Inferior parietal cortex (tissue), 1 donor: ENCODE results near the gene INSRR.

Source experiments
- DNase-seq: peaks from one replicate; pipeline ENCODE4 v3.0.0-alpha.2; 2016; ENCODE audit errors: extremely low spot score

Gene INSRR

GRCh38 chr1:156858959-156859522 is at the start of gene INSRR:
TSS of gene INSRR (minus strand) at chr1:156859117. CDS start at chr1:156858621, 496 bp downstream.
- DNase-seq = no peak

DNA sequence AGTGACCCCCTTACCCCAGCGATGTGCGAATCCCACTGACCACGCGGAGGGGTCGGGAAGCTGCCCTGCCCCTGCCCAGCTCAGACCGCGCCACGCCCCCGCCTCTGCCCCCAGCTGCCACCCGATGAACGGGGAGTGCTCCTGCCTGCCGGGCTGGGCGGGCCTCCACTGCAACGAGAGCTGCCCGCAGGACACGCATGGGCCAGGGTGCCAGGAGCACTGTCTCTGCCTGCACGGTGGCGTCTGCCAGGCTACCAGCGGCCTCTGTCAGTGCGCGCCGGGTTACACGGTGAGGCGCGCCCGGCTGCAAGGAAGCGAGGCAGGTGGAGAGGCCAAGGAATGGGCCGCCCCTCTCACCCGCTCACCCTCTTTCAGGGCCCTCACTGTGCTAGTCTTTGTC is 49.6 kb upstream of the INSRR start:
- no peak for DNase-seq

- DNase-seq = no peak
Measured at GRCh38 chr1:156906206-156906906, 47.4 kb upstream of the INSRR start.

GRCh38 chr1:156905651-156906050 is 46.7 kb upstream of the INSRR start:
- DNase-seq = no peak

DNA sequence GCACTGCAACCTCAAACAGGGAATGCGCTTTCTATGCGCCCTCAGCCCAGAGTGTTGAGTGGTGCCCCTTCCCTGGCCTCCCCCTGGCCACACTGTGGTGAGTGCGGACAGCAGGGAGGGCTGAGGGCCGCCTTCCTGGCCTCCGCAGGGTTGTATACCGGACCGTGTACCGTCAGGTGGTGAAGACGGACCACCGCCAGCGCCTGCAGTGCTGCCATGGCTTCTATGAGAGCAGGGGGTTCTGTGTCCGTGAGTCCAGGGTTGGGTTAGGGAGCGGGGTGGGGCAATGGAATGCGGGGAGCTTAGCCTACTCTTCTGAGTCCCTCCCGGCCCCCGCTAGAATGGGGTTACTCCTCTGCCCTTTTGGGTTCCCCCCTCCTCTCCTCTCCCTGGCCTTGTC is 46.3 kb upstream of the INSRR start:
- DNase-seq = no peak

- no peak for DNase-seq
Measured at GRCh38 chr1:156904187-156904959, 45.5 kb upstream of the INSRR start.

DNA sequence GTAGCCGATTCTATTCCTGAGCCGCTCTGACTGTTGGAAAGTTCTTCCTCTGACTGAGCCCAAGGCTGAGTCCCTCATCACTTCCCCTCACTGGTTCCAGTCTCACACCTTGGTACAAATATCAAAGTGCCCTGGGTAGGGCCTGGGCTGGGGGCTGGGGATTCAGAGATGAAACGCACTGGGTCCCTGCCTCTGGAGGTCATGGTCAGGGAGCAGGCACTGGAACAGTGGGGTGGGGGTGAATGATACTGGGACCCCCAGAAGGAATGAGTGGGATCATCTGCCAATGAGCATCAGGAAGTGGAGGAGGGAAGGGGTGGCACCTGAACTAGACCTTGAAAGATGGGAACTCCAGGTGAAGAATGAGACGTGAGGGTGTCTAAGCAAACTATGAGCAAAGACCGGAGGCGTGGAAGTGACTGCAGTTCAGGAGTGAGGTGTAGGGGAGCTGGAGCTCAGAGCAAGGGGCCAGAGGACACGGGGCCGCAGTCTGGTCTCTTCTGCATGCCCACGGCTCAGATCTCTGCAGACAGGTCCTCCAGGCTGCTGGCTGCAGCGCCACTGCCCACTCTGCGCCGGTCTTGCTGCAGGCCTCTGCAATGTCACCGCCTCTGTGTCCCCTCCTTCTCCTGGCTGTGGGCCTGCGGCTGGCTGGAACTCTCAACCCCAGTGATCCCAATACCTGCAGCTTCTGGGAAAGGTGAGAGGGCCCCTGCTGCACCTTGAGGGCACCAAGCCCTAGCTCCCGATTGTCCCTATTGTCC is 44.6 kb upstream of the INSRR start:
- DNase-seq = no peak

- DNase-seq = no peak
Measured at GRCh38 chr1:156901966-156902915, 43.3 kb upstream of the INSRR start.

DNA sequence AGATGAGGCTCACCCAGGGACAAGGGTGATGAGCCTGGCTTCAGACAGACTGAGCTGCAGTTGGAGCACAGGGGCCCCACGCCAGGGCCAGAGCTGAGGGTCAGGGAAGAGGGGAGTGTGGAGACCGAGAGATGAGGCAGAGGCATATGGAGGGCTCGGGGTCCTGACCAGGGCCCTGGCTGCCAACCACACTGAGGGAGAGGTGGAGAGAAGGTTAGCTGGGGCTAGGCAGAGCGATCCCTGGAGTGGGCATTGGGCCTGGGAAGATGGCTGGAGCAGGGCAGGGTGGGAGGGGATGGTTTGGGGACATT is 42.6 kb upstream of the INSRR start:
- no peak for DNase-seq

DNA sequence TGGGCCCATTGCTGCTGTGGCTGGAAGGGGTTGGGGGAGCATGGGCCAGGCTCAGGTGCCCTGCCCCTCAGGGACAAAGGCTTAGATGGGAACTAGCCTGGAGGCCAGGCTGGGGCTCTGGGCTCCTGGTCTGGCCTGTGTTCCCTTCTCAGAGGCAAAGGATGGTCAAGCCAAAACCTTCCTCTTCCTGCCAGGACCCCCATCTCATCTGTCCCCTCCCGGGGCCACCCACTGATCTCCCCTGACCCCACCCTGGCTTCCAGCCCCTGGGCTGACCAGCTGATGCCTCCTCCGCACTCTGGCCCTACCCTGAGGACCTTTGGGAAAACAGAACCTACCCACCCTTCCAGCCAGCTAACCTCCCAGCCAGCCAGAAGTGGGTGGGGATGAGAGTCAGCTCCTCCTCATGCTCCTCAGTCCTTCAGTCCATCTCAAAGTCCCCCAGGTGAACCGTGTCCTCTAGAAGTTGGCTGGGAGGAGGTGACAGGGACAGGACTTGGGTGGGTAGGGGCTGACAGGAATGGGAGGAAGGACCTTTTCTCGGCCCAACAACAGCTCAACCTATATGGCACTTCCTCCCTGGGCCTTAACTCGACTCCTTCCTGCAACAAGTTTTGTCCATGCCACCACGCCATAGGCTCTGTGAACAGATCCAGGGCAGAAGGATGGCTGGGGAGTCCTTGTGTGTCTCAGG is 42.1 kb upstream of the INSRR start:
- no peak for DNase-seq

DNA sequence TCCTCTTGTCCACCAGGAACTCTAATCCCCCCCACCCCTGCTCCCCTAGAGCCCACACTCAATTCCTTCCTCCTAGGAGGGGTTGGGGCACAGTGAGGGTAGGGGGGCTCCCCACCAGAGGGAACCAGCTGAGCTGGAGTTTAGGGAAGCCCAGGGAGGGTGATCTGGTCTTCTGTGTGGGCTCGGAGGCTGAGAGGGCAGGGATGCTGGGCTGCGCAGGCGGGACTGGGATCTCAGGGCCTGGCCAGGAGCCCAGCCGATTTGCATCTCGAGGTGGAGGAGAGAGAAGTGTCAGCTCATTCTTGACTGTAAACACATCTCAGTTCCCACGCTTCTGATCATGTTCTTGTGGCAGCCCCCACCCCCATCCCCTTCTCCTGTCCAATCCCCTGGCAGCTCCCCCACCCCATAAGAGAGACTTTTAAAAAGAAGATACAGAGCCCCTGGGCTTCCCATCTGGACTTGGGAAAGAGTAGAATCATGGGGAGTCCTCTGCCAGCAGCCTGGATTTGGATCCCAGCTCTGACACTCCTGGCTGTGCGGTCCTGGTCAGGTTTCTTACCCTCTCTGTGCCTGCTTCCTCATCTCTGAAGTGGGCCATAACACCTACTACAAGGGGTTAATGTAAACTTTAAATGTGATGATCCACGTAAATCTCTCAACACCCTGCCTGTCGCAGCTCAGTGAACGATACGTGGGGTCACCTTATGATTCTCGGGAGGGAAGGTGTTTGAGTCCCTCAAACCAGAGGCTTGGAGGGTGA is 41.2 kb upstream of the INSRR start:
- DNase-seq = no peak

- no peak for DNase-seq
Measured at GRCh38 chr1:156898971-156899664, 40.2 kb upstream of the INSRR start.

DNA sequence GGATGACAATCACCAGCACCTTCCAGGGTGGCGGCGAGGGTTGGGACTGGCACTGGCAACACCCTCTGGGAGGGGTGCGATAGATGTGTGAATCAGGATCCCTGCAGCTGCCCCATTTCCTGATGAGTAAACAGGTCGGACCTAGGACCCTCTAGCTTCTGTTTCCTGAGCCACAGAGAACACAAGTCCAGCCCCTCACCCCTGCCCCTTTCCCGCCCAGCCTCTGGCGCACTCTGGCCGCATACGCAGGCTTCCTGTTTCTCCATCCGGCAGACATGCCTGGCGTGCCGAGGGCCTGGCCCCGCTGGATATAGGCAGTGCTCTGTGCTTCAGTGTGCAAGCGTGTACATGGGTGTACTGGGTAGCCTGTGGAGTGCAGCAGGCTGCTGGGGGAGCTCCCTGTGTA is 39.2 kb upstream of the INSRR start:
- DNase-seq = no peak

- no peak for DNase-seq
Measured at GRCh38 chr1:156897078-156897825, 38.3 kb upstream of the INSRR start.

DNA sequence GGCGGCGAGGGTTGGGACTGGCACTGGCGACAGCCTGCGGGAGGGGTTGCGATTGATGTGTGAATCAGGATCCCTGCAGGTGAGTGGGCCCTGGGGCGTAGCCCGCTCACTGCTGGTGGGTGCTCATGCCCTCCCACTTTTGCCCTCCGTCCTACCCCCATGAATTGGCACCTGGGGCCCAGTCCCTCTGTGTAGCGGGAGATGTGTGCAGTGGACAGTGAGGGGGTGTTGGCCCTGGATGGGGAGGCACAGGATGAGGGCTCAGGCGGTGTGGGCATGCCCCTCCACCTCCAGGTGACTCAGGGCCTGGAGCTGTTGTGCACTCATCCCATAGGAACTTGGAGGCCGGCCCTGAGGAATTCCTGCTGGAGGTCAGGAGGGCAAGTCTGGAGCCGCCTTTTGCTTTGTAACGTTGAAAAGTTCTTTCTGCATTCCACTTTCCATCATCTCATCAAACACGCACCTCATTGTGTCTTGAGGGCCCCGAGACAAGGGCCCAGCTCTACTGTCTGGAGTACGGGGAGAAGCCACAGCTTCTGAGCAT is 37.6 kb upstream of the INSRR start:
- DNase-seq = no peak

DNA sequence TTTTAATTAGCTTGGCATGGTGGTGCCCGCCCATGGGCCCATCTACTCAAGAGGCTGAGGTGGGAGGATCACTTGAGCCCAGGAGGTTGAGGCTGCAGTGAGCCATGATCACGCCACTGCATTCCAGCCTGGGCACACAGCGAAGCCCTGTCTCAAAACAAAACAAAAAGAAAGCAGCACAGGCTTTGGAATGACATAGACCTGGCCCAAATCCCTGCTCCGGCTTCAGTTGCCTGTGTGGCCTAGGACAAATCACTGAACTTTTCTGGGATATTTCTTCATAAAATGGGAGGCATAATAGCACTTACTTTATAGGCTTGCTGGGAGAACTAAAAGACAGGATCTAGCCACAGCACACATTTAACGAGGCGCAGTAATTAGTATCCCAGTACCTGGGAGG is 37.0 kb upstream of the INSRR start:
- DNase-seq = no peak

GRCh38 chr1:156895455-156895812 is 36.5 kb upstream of the INSRR start:
- DNase-seq = no peak

DNA sequence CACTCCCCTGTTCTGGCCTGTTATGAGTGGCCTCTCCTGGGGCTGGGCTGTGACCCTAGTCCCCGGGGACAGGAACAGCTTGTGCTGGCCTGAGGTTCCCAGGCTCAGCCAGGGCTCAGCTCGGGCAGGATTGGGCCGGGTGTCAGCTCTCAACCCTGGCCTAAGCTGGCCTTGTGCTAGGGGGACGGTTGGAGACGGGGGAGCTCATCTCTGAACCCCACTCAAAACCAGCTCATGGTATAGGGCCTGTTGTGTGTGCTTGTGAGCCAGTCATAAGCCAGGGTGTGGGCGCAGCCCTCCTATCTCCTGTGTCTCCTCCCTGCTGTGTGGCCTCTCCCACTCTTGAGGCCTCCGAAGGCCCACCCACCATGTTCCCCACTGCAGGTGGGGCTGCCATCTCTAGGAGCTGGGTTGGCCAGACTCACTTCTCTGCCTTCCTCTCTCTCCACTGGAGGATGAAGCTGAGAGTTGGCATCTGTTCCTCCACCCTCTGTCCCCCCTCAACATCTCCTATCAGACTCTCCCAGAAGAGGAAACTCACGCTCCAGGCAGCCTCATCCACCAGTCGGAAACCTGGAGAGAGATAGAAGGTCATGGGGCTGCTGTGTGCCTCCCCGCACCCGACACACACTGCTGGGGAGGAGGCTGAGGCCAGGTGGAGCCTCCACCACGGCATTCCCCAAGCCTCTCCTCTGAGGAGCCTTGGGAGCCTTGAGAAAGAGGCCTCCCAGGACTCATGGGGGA is 36.0 kb upstream of the INSRR start:
- no peak for DNase-seq
